Upper lobe of left lung (tissue), 4 donors: ENCODE measurements around the gene PDE1C.

Experiments
- CTCF ChIP-seq, 6 experiments: fragments of 450-650 bp in 4 of 6; fragments of 200-600 bp in 2 of 6; sonication (generic) in 2 of 6; IDR thresholded peaks; one replicate each; pipeline ENCODE4 v1.5.1; 2016 to 2019; ENCODE audit warnings: antibody characterized with exemption in 6 of 6
- EP300 ChIP-seq, 4 donors: sonication (generic); formaldehyde crosslinking; IDR thresholded peaks; one replicate each; pipeline ENCODE4 v1.5.1; 2017; ENCODE audit warnings: antibody characterized with exemption in 4 of 4, control low read depth in 2 of 4
- POLR2A ChIP-seq, 4 donors: fragments of 450-650 bp; IDR thresholded peaks; one replicate each; pipeline ENCODE4 v1.5.1; 2016 to 2017; ENCODE audit warnings: antibody characterized with exemption in 4 of 4, mild to moderate bottlenecking in 2 of 4
- POLR2AphosphoS5 ChIP-seq, 2 donors: sonication (generic); formaldehyde crosslinking; IDR thresholded peaks; one replicate each; pipeline ENCODE4 v1.5.1; 2017; ENCODE audit warnings: antibody characterized with exemption in 2 of 2

GRCh38 chr7:31970501-31970900 is 99.7 kb downstream of the PDE1C start:
- no peak for TF ChIP-seq POLR2AphosphoS5 (IDR thresholded peaks at IDR 0.05)
- TF ChIP-seq CTCF (IDR thresholded peaks at IDR 0.05), result no peak
- TF ChIP-seq POLR2A (IDR thresholded peaks at IDR 0.05), result no peak
- no peak for TF ChIP-seq EP300 (IDR thresholded peaks at IDR 0.05)
